WTC11 (cell line): ENCODE data around the gene CLDN7. TPM values are rescaled to one million over a fixed set of nuclear protein-coding genes. Genes with fewer than 3 reads are reported as not detected.

Source experiments
- ATAC-seq: fragments of 200-7000 bp; cut with Tn5 transposase; 2 replicates; pipeline ENCODE4 v1.10.0; 2021; ENCODE audit warnings: mild to moderate bottlenecking, moderate library complexity
- CTCF ChIA-PET: fragments of 300-600 bp; sonication (Branson Sonifier 250); formaldehyde crosslinking; loops from one replicate; lab custom pipeline; 2021; ENCODE audit warnings: antibody characterized with exemption; lab: Charles Lee
- POLR2A ChIA-PET: fragments of 350-600 bp; sonication (Branson Sonifier 250); formaldehyde crosslinking; loops from one replicate; lab custom pipeline; 2021; ENCODE audit warnings: antibody characterized with exemption; lab: Charles Lee
- DNase-seq: peaks from one replicate; pipeline ENCODE4 v3.0.0; 2021; ENCODE audit warnings: low spot score
- H3K27ac Mint-ChIP-seq: 2 replicates; pipeline ENCODE4 v1.8.0; 2021; ENCODE audit warnings: mixed read lengths
- H3K27me3 Mint-ChIP-seq: 2 replicates; pipeline ENCODE4 v1.8.0; 2021; ENCODE audit warnings: low read depth, mild to moderate bottlenecking, moderate library complexity, mixed read lengths
- H3K36me3 Mint-ChIP-seq: 2 replicates; pipeline ENCODE4 v1.8.0; 2021; ENCODE audit warnings: mixed read lengths
- H3K4me1 Mint-ChIP-seq: 2 replicates; pipeline ENCODE4 v1.8.0; 2022; ENCODE audit warnings: mixed read lengths
- H3K4me3 Mint-ChIP-seq: 2 replicates; pipeline ENCODE4 v1.8.0; 2021; ENCODE audit warnings: mild to moderate bottlenecking, moderate library complexity, mixed read lengths
- H3K9me3 Mint-ChIP-seq: 2 replicates; pipeline ENCODE4 v1.8.0; 2021; ENCODE audit warnings: mixed read lengths
- CDX4 ChIP-seq: fragments of 250-450 bp; sonication (Bioruptor Pico); IDR thresholded peaks from 2 replicates; pipeline ENCODE4 v1.9.0; 2021; ENCODE audit warnings: moderate library complexity, mild to moderate bottlenecking, inconsistent platforms, borderline replicate concordance
- EMX1 ChIP-seq: fragments of 250-450 bp; sonication (Bioruptor Pico); IDR thresholded peaks from 2 replicates; pipeline ENCODE4 v1.8.0; 2021; ENCODE audit warnings: mild to moderate bottlenecking
- GTF2I ChIP-seq: fragments of 250-450 bp; sonication (Bioruptor Pico); conservative IDR thresholded peaks from 2 replicates; pipeline ENCODE4 v1.4.0; 2021; ENCODE audit warnings: mild to moderate bottlenecking
- IRF2 ChIP-seq: sonication (generic); formaldehyde crosslinking; IDR thresholded peaks from 2 replicates; pipeline ENCODE4 v1.8.0; 2022; ENCODE audit warnings: low read depth, missing genetic modification reagents, borderline replicate concordance
- NFE2L1 ChIP-seq: sonication (generic); formaldehyde crosslinking; IDR thresholded peaks from 2 replicates; pipeline ENCODE4 v1.8.1; 2023; ENCODE audit warnings: missing genetic modification reagents
- TCF7 ChIP-seq: sonication (generic); formaldehyde crosslinking; IDR thresholded peaks from 2 replicates; pipeline ENCODE4 v1.8.0; 2022; ENCODE audit warnings: mild to moderate bottlenecking, low read depth, missing genetic modification reagents, moderate library complexity
- ZNF232 ChIP-seq: sonication (generic); formaldehyde crosslinking; IDR thresholded peaks from 2 replicates; pipeline ENCODE4 v1.8.0; 2022; ENCODE audit warnings: mild to moderate bottlenecking, missing genetic modification reagents
- ZNF281 ChIP-seq: sonication (generic); formaldehyde crosslinking; IDR thresholded peaks from 2 replicates; pipeline ENCODE4 v1.8.0; 2023; ENCODE audit warnings: mild to moderate bottlenecking, missing genetic modification reagents
- ZNF532 ChIP-seq: fragments of 250-450 bp; sonication (Bioruptor Pico); IDR thresholded peaks from 2 replicates; pipeline ENCODE4 v1.9.0; 2021; ENCODE audit warnings: mild to moderate bottlenecking, borderline replicate concordance
- total RNA-seq: library from RNA; stranded (reverse); gene quantifications from 3 replicates; pipeline ENCODE4 v1.2.3, GENCODE V29; 2021

The CLDN7 gene
- total RNA-seq, 1 experiment from 2014 or later: 136 TPM

GRCh38 chr17:7222093-7222971 lies 39.9 kb downstream of the CLDN7 start:
- no peak overlapping the region for H3K4me3 Mint-ChIP-seq
- ATAC-seq: no peak
- no peak overlapping the region for H3K27ac Mint-ChIP-seq
- POLR2A ChIA-PET: interaction anchor here (0.7 kb wide), 1 partner anchor 20 kb away, joined by 3 read pairs; the partner anchor contains the start of gene GABARAP
- H3K9me3 Mint-ChIP-seq: no peaks in the 10 kb centered on the region
- DNase-seq: no peak
- CTCF ChIA-PET: interaction anchor here (1.0 to 4.0 kb wide), 7 partner anchors 8 to 177 kb away, joined by 3 to 36 read pairs (median 4); partner anchors contain the start of genes DVL2 and PHF23
- H3K27me3 Mint-ChIP-seq: peaks cover 4% of the 10 kb centered on the region; the same call in 1 of the 2 replicates
- H3K36me3 Mint-ChIP-seq: peaks cover 18% of the 10 kb centered on the region
- TF ChIP-seq EMX1 (CRISPR knock-in tag) (no peak), GTF2I (no peak), IRF2 (CRISPR knock-in tag) (no peak), ZNF232 (CRISPR knock-in tag) (no peak), CDX4 (CRISPR knock-in tag) (no peak), TCF7 (no peak), NFE2L1 (no peak)
- peaks cover 31% of the 10 kb centered on the region for H3K4me1 Mint-ChIP-seq

- no peak overlapping the region for H3K27ac Mint-ChIP-seq
- H3K4me3 Mint-ChIP-seq: peak overlapping the region; percentile 89; the same call in 1 of the 2 replicates
- H3K36me3 Mint-ChIP-seq: peaks cover 13% of the 10 kb centered on the region
- H3K27me3 Mint-ChIP-seq: peaks cover 4% of the 10 kb centered on the region; the same call in 1 of the 2 replicates
- peaks cover 35% of the 10 kb centered on the region for H3K4me1 Mint-ChIP-seq
- ATAC-seq (no peak), DNase-seq (no peak)
- peak; percentile 0; the same call in 1 of the 2 replicates for TF ChIP-seq ZNF532 (CRISPR knock-in tag)
- no peak for TF ChIP-seq ZNF281 (CRISPR knock-in tag)
- TF ChIP-seq, all 79 proteins: peak for 1
- ChIA-PET CTCF (interaction anchor here (0.9 to 4.8 kb wide), 20 partner anchors 7 to 214 kb away, joined by 3 to 36 read pairs (median 4); partner anchors contain the start of genes ACAP1, DVL2, GABARAP and PHF23), POLR2A (interaction anchor here (0.7 to 2.1 kb wide), 8 partner anchors 9 to 109 kb away, joined by 3 to 9 read pairs (median 6); partner anchors contain the start of genes CTDNEP1, DVL2, GABARAP and PHF23)
- H3K9me3 Mint-ChIP-seq: no peaks in the 10 kb centered on the region
Observed at GRCh38 chr17:7221278-7222092, 40.8 kb downstream of the CLDN7 start.
